SK-N-SH treated with all-trans-retinoic acid at 6 μM for 48 hours (cell line): ENCODE data around the gene GPSM1.

Experiments
- ATAC-seq: fragments of 200-7000 bp; cut with Tn5 transposase; 3 replicates; pipeline ENCODE4 v1.9.1; 2020; ENCODE audit warnings: mild to moderate bottlenecking, moderate library complexity
- ARNTL ChIP-seq: fragments of 450-650 bp; formaldehyde crosslinking; IDR thresholded peaks from 2 replicates; pipeline ENCODE4 v1.5.0; 2020; ENCODE audit warnings: low read depth, mild to moderate bottlenecking, moderate library complexity, borderline replicate concordance
- BACH2 ChIP-seq: fragments of 250-450 bp; sonication (Bioruptor Pico); IDR thresholded peaks from 2 replicates; pipeline ENCODE4 v1.9.0; 2021; ENCODE audit warnings: mild to moderate bottlenecking, borderline replicate concordance
- CSDC2 ChIP-seq: fragments of 250-450 bp; sonication (Bioruptor Pico); IDR thresholded peaks from 2 replicates; pipeline ENCODE4 v1.5.0; 2020; ENCODE audit warnings: mild to moderate bottlenecking, moderate library complexity
- CSRNP3 ChIP-seq: fragments of 250-450 bp; sonication (Bioruptor Pico); IDR thresholded peaks from 2 replicates; pipeline ENCODE4 v1.5.1; 2021; ENCODE audit warnings: mild to moderate bottlenecking, moderate library complexity
- ESRRG ChIP-seq: fragments of 250-450 bp; sonication (Bioruptor Pico); IDR thresholded peaks from 2 replicates; pipeline ENCODE4 v1.6.1; 2021; ENCODE audit warnings: mild to moderate bottlenecking
- GLIS3 ChIP-seq: fragments of 250-450 bp; sonication (Bioruptor Pico); IDR thresholded peaks from 2 replicates; pipeline ENCODE4 v1.5.0; 2020; ENCODE audit warnings: mild to moderate bottlenecking, moderate library complexity
- ISL1 ChIP-seq: fragments of 250-450 bp; sonication (Bioruptor Pico); IDR thresholded peaks from 2 replicates; pipeline ENCODE4 v2.1.2; 2022; ENCODE audit warnings: mild to moderate bottlenecking, moderate library complexity
- OSR1 ChIP-seq: fragments of 250-450 bp; sonication (Bioruptor Pico); IDR thresholded peaks from 2 replicates; pipeline ENCODE4 v1.8.0; 2022; ENCODE audit warnings: moderate library complexity, mild to moderate bottlenecking, inconsistent platforms
- PATZ1 ChIP-seq: fragments of 250-450 bp; sonication (Bioruptor Pico); IDR thresholded peaks from 2 replicates; pipeline ENCODE4 v1.8.0; 2020; ENCODE audit warnings: mild to moderate bottlenecking, moderate library complexity, borderline replicate concordance
- PPARA ChIP-seq: fragments of 250-450 bp; sonication (Bioruptor Pico); IDR thresholded peaks from 2 replicates; pipeline ENCODE4 v1.5.0; 2020; ENCODE audit warnings: mild to moderate bottlenecking, borderline replicate concordance
- RARB ChIP-seq: fragments of 250-450 bp; sonication (Bioruptor Pico); IDR thresholded peaks from 2 replicates; pipeline ENCODE4 v1.8.0; 2021; ENCODE audit warnings: mild to moderate bottlenecking, moderate library complexity
- SNAI2 ChIP-seq: fragments of 250-450 bp; sonication (Bioruptor Pico); IDR thresholded peaks from 2 replicates; pipeline ENCODE4 v1.5.0; 2020; ENCODE audit warnings: mild to moderate bottlenecking, moderate library complexity
- TCF4 ChIP-seq: fragments of 250-450 bp; sonication (Bioruptor Pico); IDR thresholded peaks from 2 replicates; pipeline ENCODE4 v1.8.0; 2021; ENCODE audit warnings: mild to moderate bottlenecking, moderate library complexity, borderline replicate concordance
- TSHZ2 ChIP-seq: fragments of 250-450 bp; sonication (Bioruptor Pico); IDR thresholded peaks from 2 replicates; pipeline ENCODE4 v1.5.0; 2020; ENCODE audit warnings: mild to moderate bottlenecking, moderate library complexity
- ZC3H10 ChIP-seq: fragments of 250-450 bp; sonication (Bioruptor Pico); IDR thresholded peaks from 2 replicates; pipeline ENCODE4 v1.5.1; 2021; ENCODE audit warnings: mild to moderate bottlenecking, moderate library complexity
- ZFP3 ChIP-seq: fragments of 250-450 bp; sonication (Bioruptor Pico); IDR thresholded peaks from 2 replicates; pipeline ENCODE4 v1.5.0; 2020; ENCODE audit warnings: mild to moderate bottlenecking, moderate library complexity
- ZFP30 ChIP-seq: fragments of 450-650 bp; formaldehyde crosslinking; IDR thresholded peaks from 2 replicates; pipeline ENCODE4 v1.5.0; 2022; ENCODE audit warnings: mild to moderate bottlenecking, moderate library complexity
- ZNF565 ChIP-seq: fragments of 450-650 bp; formaldehyde crosslinking; conservative IDR thresholded peaks from 2 replicates; pipeline ENCODE4 v1.5.0; 2020; ENCODE audit warnings: low read depth, mild to moderate bottlenecking, moderate library complexity
- ZNF70 ChIP-seq: fragments of 450-650 bp; formaldehyde crosslinking; IDR thresholded peaks from 2 replicates; pipeline ENCODE4 v1.5.0; 2020; ENCODE audit warnings: mild to moderate bottlenecking, moderate library complexity
- ZNF8 ChIP-seq: fragments of 450-650 bp; formaldehyde crosslinking; IDR thresholded peaks from 2 replicates; pipeline ENCODE4 v1.5.0; 2020; ENCODE audit warnings: mild to moderate bottlenecking, moderate library complexity
- TF ChIP-seq, protein P1 (sequence below): fragments of 250-450 bp; sonication (Bioruptor Pico); IDR thresholded peaks from 2 replicates; pipeline ENCODE4 v1.5.1; 2020; ENCODE audit warnings: low read depth, mild to moderate bottlenecking, moderate library complexity

The GPSM1 gene

DNA sequence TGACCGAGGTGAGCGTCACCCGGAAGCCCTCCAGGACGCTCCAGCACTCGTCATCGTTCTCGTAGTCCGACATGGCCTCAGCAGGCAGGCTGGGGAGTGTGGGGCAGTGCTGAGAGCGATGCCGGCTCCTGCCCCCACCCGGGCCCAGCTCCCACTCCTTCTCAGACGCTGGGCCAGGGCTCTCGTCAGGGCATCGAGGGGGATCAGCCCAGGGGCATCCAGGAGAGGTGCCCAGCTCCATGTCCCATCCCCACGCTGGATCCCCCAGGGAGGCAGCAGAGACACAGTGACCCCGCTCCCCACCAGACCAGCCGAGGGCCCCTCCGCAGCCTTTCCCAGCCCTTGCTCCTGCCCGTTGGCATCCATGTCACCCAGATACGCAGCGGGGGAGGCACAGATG lies 44.7 kb downstream of the GPSM1 start:
- no peak for ATAC-seq
- no peak for TF ChIP-seq PATZ1 (CRISPR knock-in tag)
- TF ChIP-seq CSRNP3 (CRISPR knock-in tag): no peak
- TF ChIP-seq RARB (CRISPR knock-in tag): no peak
- no peak for TF ChIP-seq ZFP30 (CRISPR knock-in tag)
- no peak for TF ChIP-seq ZNF8 (CRISPR knock-in tag)
- TF ChIP-seq ZNF70 (CRISPR knock-in tag): no peak
- no peak for TF ChIP-seq ESRRG (CRISPR knock-in tag)
- TF ChIP-seq TSHZ2 (CRISPR knock-in tag): no peak
- no peak for TF ChIP-seq OSR1
- TF ChIP-seq, protein P1, sequence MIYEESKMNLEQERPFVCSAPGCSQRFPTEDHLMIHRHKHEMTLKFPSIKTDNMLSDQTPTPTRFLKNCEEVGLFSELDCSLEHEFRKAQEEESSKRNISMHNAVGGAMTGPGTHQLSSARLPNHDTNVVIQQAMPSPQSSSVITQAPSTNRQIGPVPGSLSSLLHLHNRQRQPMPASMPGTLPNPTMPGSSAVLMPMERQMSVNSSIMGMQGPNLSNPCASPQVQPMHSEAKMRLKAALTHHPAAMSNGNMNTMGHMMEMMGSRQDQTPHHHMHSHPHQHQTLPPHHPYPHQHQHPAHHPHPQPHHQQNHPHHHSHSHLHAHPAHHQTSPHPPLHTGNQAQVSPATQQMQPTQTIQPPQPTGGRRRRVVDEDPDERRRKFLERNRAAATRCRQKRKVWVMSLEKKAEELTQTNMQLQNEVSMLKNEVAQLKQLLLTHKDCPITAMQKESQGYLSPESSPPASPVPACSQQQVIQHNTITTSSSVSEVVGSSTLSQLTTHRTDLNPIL (CRISPR knock-in tag): no peak
- TF ChIP-seq ISL1: no peak
- TF ChIP-seq ZFP3 (CRISPR knock-in tag): no peak
- no peak for TF ChIP-seq BACH2 (CRISPR knock-in tag)
- TF ChIP-seq CSDC2 (CRISPR knock-in tag): no peak
- TF ChIP-seq ARNTL (CRISPR knock-in tag): no peak
- TF ChIP-seq PPARA (CRISPR knock-in tag): no peak
- TF ChIP-seq GLIS3 (CRISPR knock-in tag): no peak
- TF ChIP-seq ZNF565 (CRISPR knock-in tag): no peak
- TF ChIP-seq ZC3H10 (CRISPR knock-in tag): no peak
- no peak for TF ChIP-seq SNAI2 (CRISPR knock-in tag)

- no peak for TF ChIP-seq RARB (CRISPR knock-in tag)
- no peak for TF ChIP-seq ZC3H10 (CRISPR knock-in tag)
- TF ChIP-seq CSRNP3 (CRISPR knock-in tag): no peak
- TF ChIP-seq ZFP3 (CRISPR knock-in tag): no peak
- no peak for TF ChIP-seq ARNTL (CRISPR knock-in tag)
- TF ChIP-seq TCF4 (CRISPR knock-in tag): no peak
- TF ChIP-seq PATZ1 (CRISPR knock-in tag): no peak
- TF ChIP-seq GLIS3 (CRISPR knock-in tag): no peak
- no peak for TF ChIP-seq TSHZ2 (CRISPR knock-in tag)
- no peak for TF ChIP-seq CSDC2 (CRISPR knock-in tag)
- no peak for TF ChIP-seq ISL1
- no peak for TF ChIP-seq SNAI2 (CRISPR knock-in tag)
- peak; percentile 21 for ATAC-seq
Observed at GRCh38 chr9:136372561-136373299, 45.4 kb downstream of the GPSM1 start.
